Measurements from ENCODE around the gene DCAF6.
A peak's percentile ranks its signal among the peaks of the same experiment; 100 is the strongest.

The DCAF6 gene

DNA sequence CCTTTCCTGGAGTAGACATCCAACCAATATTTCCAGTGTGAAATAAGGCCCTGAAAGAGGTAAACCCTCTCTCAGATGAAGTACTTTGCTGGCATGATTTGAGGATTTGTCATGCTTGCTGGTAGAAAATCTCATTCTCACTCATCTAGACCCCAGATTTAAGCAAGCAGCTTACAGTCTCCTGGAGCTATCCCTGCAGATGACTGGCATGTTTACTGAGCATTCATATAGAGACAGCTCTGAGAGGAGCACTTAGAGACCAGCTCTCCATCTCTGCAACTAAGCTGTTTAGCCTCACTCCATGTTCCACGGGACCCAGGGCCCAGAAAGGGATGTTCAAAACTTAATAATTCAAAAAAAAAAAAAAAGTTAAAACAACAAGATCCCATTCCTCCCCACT, 166.0 kb downstream of the DCAF6 start:
- TF ChIP-seq, protein P1, sequence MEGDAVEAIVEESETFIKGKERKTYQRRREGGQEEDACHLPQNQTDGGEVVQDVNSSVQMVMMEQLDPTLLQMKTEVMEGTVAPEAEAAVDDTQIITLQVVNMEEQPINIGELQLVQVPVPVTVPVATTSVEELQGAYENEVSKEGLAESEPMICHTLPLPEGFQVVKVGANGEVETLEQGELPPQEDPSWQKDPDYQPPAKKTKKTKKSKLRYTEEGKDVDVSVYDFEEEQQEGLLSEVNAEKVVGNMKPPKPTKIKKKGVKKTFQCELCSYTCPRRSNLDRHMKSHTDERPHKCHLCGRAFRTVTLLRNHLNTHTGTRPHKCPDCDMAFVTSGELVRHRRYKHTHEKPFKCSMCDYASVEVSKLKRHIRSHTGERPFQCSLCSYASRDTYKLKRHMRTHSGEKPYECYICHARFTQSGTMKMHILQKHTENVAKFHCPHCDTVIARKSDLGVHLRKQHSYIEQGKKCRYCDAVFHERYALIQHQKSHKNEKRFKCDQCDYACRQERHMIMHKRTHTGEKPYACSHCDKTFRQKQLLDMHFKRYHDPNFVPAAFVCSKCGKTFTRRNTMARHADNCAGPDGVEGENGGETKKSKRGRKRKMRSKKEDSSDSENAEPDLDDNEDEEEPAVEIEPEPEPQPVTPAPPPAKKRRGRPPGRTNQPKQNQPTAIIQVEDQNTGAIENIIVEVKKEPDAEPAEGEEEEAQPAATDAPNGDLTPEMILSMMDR (IDR thresholded peaks at IDR 0.05; ENCODE audit: borderline replicate concordance, control extremely low read depth, extremely low read depth, insufficient read depth, missing control alignments) = no peak
- DNase-seq (ENCODE audit: low spot score) = no peak
- in situ Hi-C loops (cut with MboI; ENCODE audit: low sequenced_read_pairs, unreplicated experiment) = no loop called here

DNA sequence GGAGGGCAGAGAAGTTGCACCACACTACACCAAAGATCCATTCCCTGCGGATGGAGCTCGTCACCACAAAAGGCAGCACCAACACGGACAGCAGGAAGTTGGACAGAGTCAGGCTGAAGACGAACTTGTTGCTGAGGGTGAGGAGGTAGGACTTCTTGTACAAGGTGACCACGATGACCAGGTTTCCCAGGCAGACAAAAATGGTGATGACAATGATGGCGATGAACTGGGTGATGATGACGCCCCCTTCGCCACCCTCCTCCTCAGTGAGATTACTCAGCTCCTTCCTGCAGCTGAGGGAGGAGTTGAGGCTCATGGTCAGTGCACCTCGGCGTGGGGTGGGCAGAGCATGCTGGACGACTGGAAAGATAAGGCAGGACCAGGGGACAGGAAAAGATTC, 168.1 kb downstream of the DCAF6 start:
- in situ Hi-C loops (cut with MboI; ENCODE audit: low sequenced_read_pairs, unreplicated experiment) = no loop called here
- DNase-seq (ENCODE audit: low spot score) = no peak
- TF ChIP-seq, protein P1 (IDR thresholded peaks at IDR 0.05; ENCODE audit: borderline replicate concordance, control extremely low read depth, extremely low read depth, insufficient read depth, missing control alignments) = no peak

DNA sequence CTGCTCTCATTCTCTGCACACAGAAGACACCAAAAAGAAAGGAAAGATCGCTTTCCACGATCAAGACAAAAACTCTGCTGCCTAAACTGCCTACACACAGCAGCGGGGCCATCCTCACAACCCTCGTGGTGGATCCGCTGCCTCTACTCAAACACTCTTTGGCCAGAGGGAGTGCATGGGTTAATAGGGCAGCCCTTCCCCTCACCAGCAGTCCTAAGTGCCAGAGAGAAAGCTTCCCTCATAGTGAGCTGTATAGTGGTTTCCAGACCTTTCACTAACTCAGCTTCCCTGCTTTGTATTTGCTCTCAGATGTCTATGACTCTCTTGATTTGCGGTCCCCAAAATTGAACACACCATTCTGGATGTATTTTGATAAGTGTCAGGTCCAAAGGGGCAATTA, 169.4 kb downstream of the DCAF6 start:
- in situ Hi-C loops (cut with MboI; ENCODE audit: low sequenced_read_pairs, unreplicated experiment) = no loop called here
- TF ChIP-seq, protein P1 (IDR thresholded peaks at IDR 0.05; ENCODE audit: borderline replicate concordance, control extremely low read depth, extremely low read depth, insufficient read depth, missing control alignments) = no peak
- DNase-seq (ENCODE audit: low spot score) = no peak

DNA sequence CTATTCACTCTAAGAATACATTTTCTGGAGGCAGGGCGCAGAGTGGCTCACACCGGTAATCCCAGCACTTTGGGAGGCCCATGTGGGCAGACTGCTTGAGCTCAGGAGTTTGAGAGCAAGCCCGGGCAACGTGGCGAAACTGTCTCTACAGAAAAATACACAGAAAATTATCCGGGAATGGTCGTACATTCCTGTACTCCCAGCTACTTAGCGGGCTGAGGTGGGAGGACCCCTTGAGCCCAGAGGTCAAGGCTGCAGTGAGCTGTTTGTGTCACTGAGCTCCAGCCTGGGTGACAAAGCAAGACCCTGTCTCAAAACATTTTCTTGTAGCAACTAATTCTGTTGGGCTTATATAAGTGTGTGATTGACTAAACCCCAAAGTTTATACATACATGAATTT, 169.8 kb downstream of the DCAF6 start:
- TF ChIP-seq, protein P1 (IDR thresholded peaks at IDR 0.05; ENCODE audit: borderline replicate concordance, control extremely low read depth, extremely low read depth, insufficient read depth, missing control alignments) = no peak
- in situ Hi-C loops (cut with MboI; ENCODE audit: low sequenced_read_pairs, unreplicated experiment) = no loop called here
- no peak for DNase-seq (ENCODE audit: low spot score)

DNA sequence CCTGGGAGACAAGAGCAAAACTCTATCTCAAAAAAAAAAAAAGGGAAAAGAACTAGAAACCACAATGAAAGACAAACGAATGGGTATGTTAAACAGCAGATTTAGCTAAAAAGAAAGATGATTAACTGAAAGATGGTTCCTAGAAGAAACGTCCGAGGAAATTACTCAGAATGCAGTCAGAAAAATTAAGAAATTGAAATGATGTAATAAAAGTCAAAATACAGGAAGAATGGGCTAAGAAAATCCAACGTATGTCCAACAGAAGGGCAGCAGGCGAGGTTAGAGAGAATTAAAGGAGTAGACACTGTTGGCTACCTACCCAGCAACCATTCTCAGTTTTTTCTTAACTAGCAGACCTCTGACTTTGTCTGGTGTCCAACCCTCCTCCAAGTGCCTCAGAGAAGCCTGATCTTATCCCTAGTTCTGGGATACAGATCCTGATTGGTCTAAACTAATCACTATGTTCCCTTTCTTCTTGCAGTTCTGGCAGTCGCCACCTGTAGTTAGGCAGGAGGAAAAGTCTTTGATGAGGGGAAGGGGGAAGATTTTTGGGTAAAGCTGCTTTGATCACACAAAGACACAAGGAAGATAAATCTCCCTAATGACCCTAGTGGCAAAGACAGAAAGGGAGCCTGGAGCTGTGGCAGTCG, 174.5 kb downstream of the DCAF6 start:
- TF ChIP-seq, protein P1 (IDR thresholded peaks at IDR 0.05; ENCODE audit: borderline replicate concordance, control extremely low read depth, extremely low read depth, insufficient read depth, missing control alignments) = no peak
- no peak for DNase-seq (ENCODE audit: low spot score)
- in situ Hi-C loops (cut with MboI; ENCODE audit: low sequenced_read_pairs, unreplicated experiment) = no loop called here

DNA sequence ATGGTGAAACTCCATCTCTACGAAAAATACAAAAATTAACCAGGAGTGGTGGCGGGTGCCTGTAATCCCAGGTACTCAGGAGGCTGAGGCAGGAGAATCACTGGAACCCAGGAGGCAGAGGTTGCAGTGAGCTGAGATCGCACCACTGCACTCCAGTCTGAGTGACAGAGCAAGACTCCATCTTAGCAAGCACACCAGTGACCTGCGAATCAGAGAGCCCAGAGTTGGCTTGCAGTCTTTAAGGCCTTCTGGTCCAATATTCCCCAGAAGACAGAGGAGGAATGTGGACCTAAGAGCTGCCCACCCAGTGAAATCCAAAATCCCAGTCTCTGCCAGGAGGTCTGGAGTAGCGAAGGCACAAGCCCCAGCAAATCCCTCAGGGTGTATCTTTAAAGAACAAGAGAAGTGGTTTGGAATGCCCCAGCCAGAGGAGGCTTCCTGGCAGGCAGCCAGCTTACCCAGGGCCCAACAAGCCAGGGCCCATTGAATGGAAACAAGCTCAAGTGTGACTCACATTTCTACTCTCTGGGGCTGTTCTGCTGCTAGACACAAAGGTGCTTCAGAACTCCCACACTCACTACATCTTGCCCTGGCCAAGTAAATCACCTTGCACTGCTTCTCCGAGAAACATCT, 176.3 kb downstream of the DCAF6 start:
- in situ Hi-C loops (cut with MboI; ENCODE audit: low sequenced_read_pairs, unreplicated experiment) = no loop called here
- peak; percentile 56 for DNase-seq (ENCODE audit: low spot score)
- TF ChIP-seq, protein P1 (IDR thresholded peaks at IDR 0.05; ENCODE audit: borderline replicate concordance, control extremely low read depth, extremely low read depth, insufficient read depth, missing control alignments) = no peak
